ENCODE data around the gene ZSCAN12.
"Not testable (repeated sequence)": the region's sequence is repeated elsewhere in the genome, so short reads cannot be mapped to it uniquely, and the experiment has no call there.

The ZSCAN12 gene

DNA sequence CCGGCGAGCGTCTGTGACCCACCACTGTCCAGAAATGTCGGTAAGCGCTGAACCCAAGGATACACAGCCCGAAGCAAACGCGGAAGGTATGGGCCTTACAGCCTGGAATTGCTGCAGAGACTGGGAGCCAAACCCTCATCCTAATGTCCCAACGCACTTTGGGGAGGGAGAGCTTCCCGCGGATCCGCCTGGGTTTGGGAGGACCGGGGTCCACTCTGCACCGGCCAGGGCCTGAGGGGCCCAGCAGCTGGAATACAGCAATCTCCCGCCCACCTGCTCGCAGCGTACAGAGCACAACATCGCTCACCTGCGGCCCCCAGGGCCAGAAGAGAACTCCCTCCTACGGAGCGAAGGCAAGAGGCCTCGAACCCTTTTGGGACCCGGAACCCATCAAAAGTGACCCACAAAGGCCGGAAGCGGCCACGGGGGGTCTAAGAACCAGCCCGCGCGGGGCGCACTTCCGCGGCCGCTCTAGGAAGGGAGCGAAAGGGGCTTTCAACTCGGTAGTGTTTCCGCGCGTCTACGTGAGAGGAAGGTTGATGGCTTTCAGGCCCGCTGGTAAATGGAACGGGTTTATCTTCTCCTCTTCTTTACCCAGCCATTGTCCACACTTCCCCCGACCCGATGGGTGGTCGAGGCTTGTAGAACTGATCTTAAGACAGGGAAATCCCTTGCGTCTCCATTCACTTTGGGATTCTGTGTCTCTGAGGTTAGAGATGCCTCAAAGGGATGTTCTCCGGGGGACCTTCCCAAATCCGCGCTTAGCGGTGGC, at the start of gene ZSCAN12:
Gene ZSCAN12, minus strand, starts transcription at position 398 of the 772 bp plus-strand sequence. CDS start 1,342 bp downstream, outside the sequence.
- DNase-seq (ENCODE audit: low spot score) = peak; percentile 58

- no peak for DNase-seq (ENCODE audit: low spot score)
Measured at GRCh38 chr6:28449056-28449455, 49.5 kb upstream of the ZSCAN12 start.

GRCh38 chr6:28447512-28447906, 48.0 kb upstream of the ZSCAN12 start:
- DNase-seq (ENCODE audit: low spot score) = not testable (repeated sequence)

DNA sequence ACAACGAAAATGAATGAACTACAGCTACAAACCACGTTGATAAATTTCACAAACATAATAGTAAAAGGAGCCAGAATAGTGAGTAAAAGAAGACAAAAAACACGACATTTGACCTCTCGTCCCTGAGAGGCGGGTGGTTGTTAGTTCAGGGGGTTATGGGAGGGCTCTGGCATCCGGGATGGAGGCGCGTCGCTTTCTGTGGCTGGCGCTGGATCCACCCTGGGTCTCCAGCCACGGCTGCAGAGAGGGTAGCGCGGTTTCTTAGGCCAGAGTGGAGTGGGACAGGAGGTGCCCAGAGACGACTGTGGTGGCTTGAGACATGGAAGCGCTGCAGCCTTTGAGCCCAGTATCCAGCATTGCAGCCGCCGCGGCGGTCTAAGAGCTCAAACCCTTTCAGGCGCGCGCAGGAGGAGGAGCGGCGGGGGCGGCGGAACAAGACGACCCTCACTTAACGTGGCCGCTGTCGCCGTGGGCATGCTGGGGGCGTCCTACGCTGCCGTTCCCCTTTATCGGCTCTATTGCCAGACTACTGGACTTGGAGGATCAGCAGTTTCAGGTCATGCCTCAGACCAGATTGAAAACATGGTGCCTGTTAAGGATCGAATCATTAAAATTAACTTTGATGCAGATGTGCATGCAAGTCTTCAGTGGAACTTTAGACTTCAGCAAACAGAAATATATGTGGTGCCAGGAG, 47.4 kb upstream of the ZSCAN12 start:
- DNase-seq (ENCODE audit: low spot score) = no peak

DNA sequence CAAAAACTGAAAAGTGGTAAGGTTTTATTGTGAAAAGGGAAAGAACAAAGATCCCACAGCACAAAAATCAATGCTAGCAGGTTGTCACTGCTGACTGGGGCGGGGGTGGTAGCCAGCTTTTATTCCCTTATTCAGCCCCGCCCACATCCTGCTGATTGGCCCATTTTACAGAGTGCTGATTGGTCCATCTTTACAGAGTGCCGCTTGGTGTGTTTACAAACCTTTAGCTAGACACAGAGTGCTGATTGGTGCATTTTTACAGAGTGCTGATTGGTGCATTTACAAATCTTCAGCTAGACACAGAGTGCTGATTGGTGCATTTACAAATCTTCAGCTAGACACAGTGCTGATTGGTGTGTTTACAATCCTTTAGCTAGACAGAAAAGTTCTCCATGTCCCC, 45.2 kb upstream of the ZSCAN12 start:
- DNase-seq (ENCODE audit: low spot score) = not testable (repeated sequence)

DNA sequence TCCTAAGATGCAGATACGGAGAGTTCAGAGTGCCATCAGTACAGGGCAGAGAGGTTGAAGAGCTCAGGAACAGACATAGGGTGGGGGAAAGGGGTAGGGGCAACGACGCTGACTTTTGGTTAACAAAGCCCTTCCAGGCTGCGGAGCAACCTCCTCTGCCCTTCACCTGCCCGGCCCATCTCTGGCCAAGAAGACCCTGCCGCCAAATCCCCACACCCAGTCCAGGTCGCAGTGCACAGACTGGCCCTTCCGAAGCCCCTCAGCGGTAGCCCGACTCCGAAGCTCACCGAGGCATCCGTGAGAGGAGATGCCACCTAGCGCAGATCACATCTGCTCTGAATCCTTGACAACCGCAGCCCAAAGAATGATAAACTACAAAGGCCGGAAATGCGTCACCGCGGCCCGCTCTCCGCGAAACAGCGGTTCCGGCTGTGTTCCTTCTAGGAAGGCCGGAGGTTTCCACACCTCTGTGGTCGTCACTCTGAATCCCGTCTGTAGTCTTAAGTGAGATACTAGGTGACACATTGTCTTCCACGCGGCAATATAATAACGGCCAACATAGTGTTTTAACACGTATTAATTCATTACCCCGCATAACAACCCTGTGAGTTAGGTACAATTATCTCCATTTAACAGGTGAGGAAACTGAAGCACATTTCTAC, 43.7 kb upstream of the ZSCAN12 start, which contains the start of gene ZSCAN23:
Gene ZSCAN23, minus strand, starts transcription at position 380 of the 662 bp plus-strand sequence. CDS start 7,225 bp downstream, outside the sequence.
- DNase-seq (ENCODE audit: low spot score) = no peak

DNA sequence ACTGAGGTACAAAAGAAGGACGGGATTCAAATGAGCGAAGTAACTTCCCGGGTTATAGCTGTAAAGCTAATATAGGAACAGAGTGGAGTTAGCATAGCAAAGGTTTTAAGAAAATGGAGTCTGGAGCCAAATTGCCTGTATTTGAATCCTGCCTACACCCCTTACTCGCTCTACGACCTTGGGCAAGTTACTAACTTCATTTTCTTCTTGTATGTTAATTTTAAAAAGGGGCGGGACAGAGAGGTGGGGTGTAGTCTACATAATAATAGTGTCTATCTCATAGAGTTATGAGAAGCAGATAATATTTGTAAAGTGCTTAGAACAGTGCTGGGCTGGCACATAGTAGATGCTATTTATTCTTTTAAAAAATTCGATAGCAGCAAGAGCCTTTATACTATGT, 43.0 kb upstream of the ZSCAN12 start:
- no peak for DNase-seq (ENCODE audit: low spot score)

- DNase-seq (ENCODE audit: low spot score) = no peak
Measured at GRCh38 chr6:28436404-28436803, 36.9 kb upstream of the ZSCAN12 start.

DNA sequence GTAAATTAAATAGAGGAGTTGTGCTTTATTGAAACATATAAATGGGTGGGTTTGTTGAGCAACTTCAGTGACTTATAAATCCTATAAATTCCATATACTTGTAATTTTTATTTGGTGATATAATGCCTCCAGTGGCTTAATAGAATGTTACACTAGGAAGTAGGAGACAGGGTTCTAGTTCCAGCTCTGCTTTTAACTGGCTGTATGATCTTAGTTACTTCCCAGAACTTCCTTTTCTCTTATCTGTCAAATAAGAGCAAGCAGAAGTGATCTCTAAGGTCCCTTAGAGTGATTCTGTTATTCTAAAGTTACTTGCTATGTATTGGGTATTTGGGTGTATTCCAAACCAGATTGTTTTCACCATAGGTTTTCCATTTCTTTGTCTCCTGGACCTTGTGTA, 33.6 kb upstream of the ZSCAN12 start:
- DNase-seq (ENCODE audit: low spot score) = no peak

DNA sequence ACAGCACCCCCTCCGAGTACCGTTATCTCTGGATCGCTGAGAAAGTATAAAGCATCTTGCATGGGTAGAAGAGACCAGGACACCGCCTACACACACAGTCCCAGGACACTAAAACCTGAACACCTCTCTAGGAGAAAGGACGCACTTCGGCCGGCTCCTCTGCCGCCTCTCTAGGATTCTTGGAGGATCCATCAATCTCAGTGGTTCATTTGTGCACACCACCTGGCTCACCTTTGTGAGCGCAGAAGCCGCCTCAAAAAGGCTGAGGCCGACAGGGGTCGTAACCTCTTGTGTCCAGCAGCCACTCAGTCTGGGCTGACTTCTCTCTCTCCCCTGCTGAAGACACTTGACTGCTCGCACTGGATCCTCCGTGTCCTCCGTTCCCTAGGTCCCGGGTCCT, 30.2 kb upstream of the ZSCAN12 start:
- no peak for DNase-seq (ENCODE audit: low spot score)

GRCh38 chr6:28425944-28426541, 26.5 kb upstream of the ZSCAN12 start:
- DNase-seq (ENCODE audit: low spot score) = no peak

- no peak for DNase-seq (ENCODE audit: low spot score)
Measured at GRCh38 chr6:28424163-28424562, 24.6 kb upstream of the ZSCAN12 start.

GRCh38 chr6:28423546-28423945, 24.0 kb upstream of the ZSCAN12 start:
- DNase-seq (ENCODE audit: low spot score) = no peak

DNA sequence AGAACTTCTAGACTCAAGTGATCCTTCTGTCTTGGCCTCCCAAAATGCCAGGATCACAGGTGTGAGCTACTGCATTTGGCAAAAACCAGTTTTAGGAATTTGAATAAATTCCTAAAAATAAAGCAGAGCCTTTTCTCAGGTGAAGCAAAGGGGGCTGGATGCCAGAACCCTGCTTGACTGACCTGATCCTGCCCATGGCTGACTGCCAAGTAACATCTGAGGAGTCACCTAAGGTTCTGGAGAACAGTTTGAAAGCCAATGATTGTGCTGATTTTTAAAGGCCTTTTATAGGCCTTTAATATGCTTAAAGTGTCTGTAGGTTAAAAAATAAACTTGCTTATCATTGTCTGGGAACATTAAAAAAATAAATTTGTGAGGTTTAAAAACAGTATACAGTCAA, 14.1 kb upstream of the ZSCAN12 start:
- DNase-seq (ENCODE audit: low spot score) = no peak

DNA sequence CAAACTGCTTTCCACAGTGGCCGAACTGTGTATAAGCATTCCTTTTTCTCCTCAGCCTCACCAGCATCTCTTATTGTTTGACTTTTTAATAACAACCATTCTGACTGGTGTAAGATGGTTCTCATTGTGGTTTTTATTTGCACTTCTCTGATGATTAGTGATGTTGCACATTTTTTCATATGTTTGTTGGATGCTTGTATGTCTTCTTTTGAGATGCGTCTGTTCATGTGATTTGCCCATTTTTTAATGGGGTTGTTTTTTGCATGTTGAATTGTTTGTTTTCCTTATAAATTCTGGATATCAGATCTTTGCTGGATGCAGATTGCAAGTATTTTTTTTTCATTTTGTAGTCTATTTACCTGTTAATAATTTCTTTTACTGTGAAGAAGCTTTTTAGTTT, 11.2 kb upstream of the ZSCAN12 start:
- DNase-seq (ENCODE audit: low spot score) = no peak

DNA sequence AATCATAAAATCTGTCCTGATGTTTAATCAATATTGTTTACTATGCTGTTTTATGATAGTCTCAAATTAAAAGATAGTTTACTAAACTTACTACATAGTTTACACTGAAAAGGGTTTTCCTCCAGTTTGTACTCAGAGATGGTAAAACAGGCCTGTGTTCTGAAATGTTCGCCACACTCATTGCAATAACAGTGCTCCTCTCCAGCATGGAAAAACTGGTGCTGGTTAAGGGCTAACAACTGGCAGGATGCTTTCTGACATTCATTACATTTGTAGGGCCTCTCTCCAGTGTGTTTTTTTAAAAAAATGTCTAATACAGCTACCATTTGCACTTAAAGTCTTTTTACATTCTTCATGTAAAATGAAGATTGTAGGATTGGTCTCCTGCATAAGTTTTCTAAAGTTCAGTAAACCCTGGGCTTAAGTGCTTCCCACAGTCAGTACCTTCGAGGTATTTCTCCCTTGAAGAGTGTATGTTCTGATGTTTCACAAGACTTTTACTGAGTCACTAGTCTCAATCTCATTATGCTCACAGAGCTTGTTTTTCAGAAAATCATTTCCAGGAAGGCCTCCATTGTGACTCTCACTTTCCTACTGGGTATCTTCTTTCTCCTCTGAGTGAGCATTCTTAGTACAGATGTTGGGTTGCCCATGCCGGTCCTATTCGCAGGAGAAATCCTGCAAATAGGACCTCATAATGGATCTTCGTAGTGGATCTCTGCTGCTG, 8.7 kb upstream of the ZSCAN12 start:
- no peak for DNase-seq (ENCODE audit: low spot score)

GRCh38 chr6:28407401-28407800, 7.9 kb upstream of the ZSCAN12 start:
- no peak for DNase-seq (ENCODE audit: low spot score)

- not testable (repeated sequence) for DNase-seq (ENCODE audit: low spot score)
Measured at GRCh38 chr6:28403923-28404322, 4.4 kb upstream of the ZSCAN12 start.

- no peak for DNase-seq (ENCODE audit: low spot score)
Measured at GRCh38 chr6:28402197-28402596, 2.6 kb upstream of the ZSCAN12 start.

GRCh38 chr6:28401172-28401571, 1.6 kb upstream of the ZSCAN12 start:
- no peak for DNase-seq (ENCODE audit: low spot score)

DNA sequence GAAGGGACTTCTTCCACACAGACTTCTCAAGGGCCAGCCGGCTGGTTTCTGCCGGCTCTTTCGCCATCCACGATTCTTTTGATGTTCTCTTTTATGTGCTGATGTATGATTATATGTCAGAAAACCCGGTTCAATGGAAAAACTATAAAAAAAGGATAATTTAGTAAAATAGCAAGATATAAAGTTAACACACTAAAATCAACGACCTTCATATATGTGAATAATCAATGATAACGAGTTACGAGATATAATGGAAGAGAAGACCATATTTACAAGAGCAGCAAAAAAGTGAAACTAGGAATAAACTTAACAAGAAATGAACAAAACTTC, 540 bp upstream of the ZSCAN12 start:
- DNase-seq (ENCODE audit: low spot score) = no peak

DNA sequence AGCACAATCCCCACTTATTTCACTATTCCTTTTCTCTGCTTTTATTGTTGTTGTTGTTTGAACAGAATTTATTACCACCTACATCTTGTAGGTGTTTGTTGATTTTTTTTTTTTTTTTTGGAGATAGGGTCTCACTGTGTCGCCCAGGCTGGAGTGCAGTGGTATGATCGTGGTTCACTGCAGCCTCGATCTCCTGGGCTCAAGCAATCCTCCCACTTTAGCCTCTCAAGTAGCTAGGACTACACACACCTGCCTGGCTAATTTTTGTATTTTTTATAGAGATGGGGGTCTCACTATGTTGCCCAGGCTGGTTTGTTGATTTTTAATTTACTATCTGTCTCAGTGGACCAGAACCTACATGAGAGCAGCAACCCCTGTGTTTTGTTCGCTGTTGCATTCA, 3.6 kb downstream of the ZSCAN12 start:
- DNase-seq (ENCODE audit: low spot score) = no peak
